Liver (tissue), 9 donors: ENCODE results near the gene B4GALT6. TPM values are rescaled to one million over a fixed set of nuclear protein-coding genes. Genes with fewer than 3 reads are reported as not detected.

Experiments used
- DNase-seq: peaks from one replicate; pipeline ENCODE4 v3.0.0-alpha.2; 2017; ENCODE audit warnings: low spot score
- H3K27ac ChIP-seq, 2 donors: one replicate each; pipeline ENCODE4 v1.7.0; 2013; ENCODE audit warnings: inconsistent platforms in 2 of 2, low read length in 2 of 2, control low read depth in 1 of 2, low read depth in 1 of 2, mild to moderate bottlenecking in 1 of 2
- H3K27me3 ChIP-seq, 4 donors: one replicate each; pipeline versions ENCODE4 v1.6.1 to v1.7.0; 2013; ENCODE audit warnings: low read length in 3 of 4, inconsistent platforms in 1 of 4, mild to moderate bottlenecking in 1 of 4, moderate library complexity in 1 of 4; ENCODE audit not compliant: control insufficient read depth in 4 of 4, insufficient read depth in 4 of 4
- H3K36me3 ChIP-seq, 4 donors: one replicate each; pipeline versions ENCODE4 v1.6.1 to v1.7.0; 2013; ENCODE audit warnings: low read length in 3 of 4, mild to moderate bottlenecking in 3 of 4, low read depth in 1 of 4, moderate library complexity in 1 of 4; ENCODE audit not compliant: control insufficient read depth in 4 of 4, insufficient read depth in 3 of 4
- H3K4me1 ChIP-seq, 4 donors: one replicate each; pipeline versions ENCODE4 v1.6.1 to v1.7.0; 2013; ENCODE audit warnings: low read length in 3 of 4, mild to moderate bottlenecking in 3 of 4, moderate library complexity in 1 of 4; ENCODE audit not compliant: control insufficient read depth in 4 of 4, insufficient read depth in 4 of 4
- H3K4me3 ChIP-seq, 3 donors: one replicate each; pipeline versions ENCODE4 v1.6.1 to v1.7.0; 2013; ENCODE audit warnings: low read length in 3 of 3, control low read depth in 1 of 3, low read depth in 1 of 3, mild to moderate bottlenecking in 1 of 3
- H3K9ac ChIP-seq, 2 donors: one replicate each; pipeline ENCODE4 v1.7.0; 2013; ENCODE audit warnings: low read length in 2 of 2, mild to moderate bottlenecking in 2 of 2, moderate library complexity in 2 of 2, control low read depth in 1 of 2, low read depth in 1 of 2
- H3K9me3 ChIP-seq, 4 donors: one replicate each; pipeline versions ENCODE4 v1.6.1 to v1.7.0; 2013; ENCODE audit warnings: low read length in 3 of 4; ENCODE audit not compliant: control insufficient read depth in 4 of 4
- ATF3 ChIP-seq: IDR thresholded peaks from 2 replicates; pipeline ENCODE4 v1.6.1; 2016; ENCODE audit warnings: antibody characterized with exemption
- CTCF ChIP-seq: fragments of 150-350 bp; IDR thresholded peaks from 2 replicates; pipeline ENCODE4 v1.5.1; 2017; ENCODE audit warnings: improper control_type of control experiment, low read depth, low read length; ENCODE audit not compliant: missing input control
- FOXA1 ChIP-seq: IDR thresholded peaks from 2 replicates; pipeline ENCODE4 v1.6.1; 2016; ENCODE audit warnings: antibody characterized with exemption
- FOXA2 ChIP-seq: IDR thresholded peaks from 2 replicates; pipeline ENCODE4 v1.6.1; 2016; ENCODE audit warnings: antibody characterized with exemption
- GABPA ChIP-seq, 2 donors: IDR thresholded peaks in 1 of 2; conservative IDR thresholded peaks in 1 of 2; 2 replicates each; pipeline ENCODE4 v1.6.1; 2016; ENCODE audit warnings: antibody characterized with exemption in 2 of 2, mild to moderate bottlenecking in 1 of 2, moderate library complexity in 1 of 2
- HNF4G ChIP-seq: IDR thresholded peaks from 2 replicates; pipeline ENCODE4 v1.6.1; 2016; ENCODE audit warnings: antibody characterized with exemption
- JUND ChIP-seq, 2 donors: IDR thresholded peaks; 2 replicates each; pipeline ENCODE4 v1.6.1; 2016; ENCODE audit warnings: antibody characterized with exemption in 2 of 2
- NR2F2 ChIP-seq: IDR thresholded peaks from 2 replicates; pipeline ENCODE4 v1.6.1; 2016; ENCODE audit warnings: antibody characterized with exemption
- RAD21 ChIP-seq, 2 donors: IDR thresholded peaks; 2 replicates each; pipeline ENCODE4 v1.6.1; 2016; ENCODE audit warnings: antibody characterized with exemption in 2 of 2, mild to moderate bottlenecking in 2 of 2
- SP1 ChIP-seq: IDR thresholded peaks from 2 replicates; pipeline ENCODE4 v1.6.1; 2018; ENCODE audit warnings: antibody characterized with exemption, mild to moderate bottlenecking
- TAF1 ChIP-seq: conservative IDR thresholded peaks from 2 replicates; pipeline ENCODE4 v1.6.1; 2016; ENCODE audit warnings: antibody characterized with exemption, mild to moderate bottlenecking
- YY1 ChIP-seq: IDR thresholded peaks from 2 replicates; pipeline ENCODE4 v1.6.1; 2016; ENCODE audit warnings: antibody characterized with exemption, mild to moderate bottlenecking
- WGBS: extraction: QIAGEN DNeasy Blood & Tissue Kit; methylation state at CpG from one replicate; pipeline ENCODE4 v1.1.7; 2013; 5-methylcytosine and 5-hydroxymethylcytosine counted together
- polyA plus RNA-seq, 2 donors: library from polyadenylated mRNA; stranded (reverse) in 1 of 2; unstranded in 1 of 2; fragments of 200-250 nt in 1 of 2; fragments of >200 nt in 1 of 2; fragmentation: Nextera tagmentation in 1 of 2; extraction: Ambion mirVana in 1 of 2; gene quantifications; one replicate each; pipeline versions ENCODE4 v1.2.1 to v1.2.3, GENCODE V29; 2013 to 2015
- total RNA-seq, 2 donors: library from RNA; depleted of rRNA; stranded (reverse); fragments of >200 nt; gene quantifications; one replicate each; pipeline ENCODE4 v1.2.3, GENCODE V29; 2014
- TF ChIP-seq, protein P1 (sequence below): IDR thresholded peaks from 2 replicates; pipeline ENCODE4 v1.6.1; 2016; ENCODE audit warnings: antibody characterized with exemption, mild to moderate bottlenecking
- TF ChIP-seq, protein P2 (sequence below): IDR thresholded peaks from 2 replicates; pipeline ENCODE4 v1.6.1; 2016; ENCODE audit warnings: antibody characterized with exemption
- TF ChIP-seq, protein P3 (sequence below): IDR thresholded peaks from 2 replicates; pipeline ENCODE4 v1.6.1; 2016; ENCODE audit warnings: antibody characterized with exemption
- donor health status: healthy.
- donor health status: healthy.
- donor health status: healthy.
- donor health status: healthy.
- donor health status: healthy.

The B4GALT6 gene
- total and polyA plus RNA-seq, 4 donors: 0.48 to 4.2 (median 0.61) TPM

DNA sequence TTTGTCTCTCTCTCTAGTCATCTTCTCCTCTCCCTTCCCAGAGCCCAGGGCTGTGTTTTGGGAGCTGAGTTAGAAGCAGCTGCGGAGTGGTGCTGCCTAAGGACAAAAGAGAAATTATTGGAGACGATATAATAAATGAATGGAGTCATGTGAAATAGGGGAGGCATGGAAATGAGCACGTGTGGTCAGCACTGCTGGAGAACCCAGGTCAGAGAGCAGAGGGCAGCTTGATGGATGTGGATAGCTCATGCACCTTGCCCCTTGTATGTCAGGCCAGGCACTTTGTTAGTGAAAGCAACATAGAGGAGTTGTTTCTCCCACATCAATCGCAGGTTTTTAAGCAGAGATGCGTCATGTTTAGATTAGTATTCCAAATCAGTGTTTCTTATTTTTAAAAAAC is 77.0 kb downstream of the B4GALT6 start (continued):
- TF ChIP-seq, protein P1, sequence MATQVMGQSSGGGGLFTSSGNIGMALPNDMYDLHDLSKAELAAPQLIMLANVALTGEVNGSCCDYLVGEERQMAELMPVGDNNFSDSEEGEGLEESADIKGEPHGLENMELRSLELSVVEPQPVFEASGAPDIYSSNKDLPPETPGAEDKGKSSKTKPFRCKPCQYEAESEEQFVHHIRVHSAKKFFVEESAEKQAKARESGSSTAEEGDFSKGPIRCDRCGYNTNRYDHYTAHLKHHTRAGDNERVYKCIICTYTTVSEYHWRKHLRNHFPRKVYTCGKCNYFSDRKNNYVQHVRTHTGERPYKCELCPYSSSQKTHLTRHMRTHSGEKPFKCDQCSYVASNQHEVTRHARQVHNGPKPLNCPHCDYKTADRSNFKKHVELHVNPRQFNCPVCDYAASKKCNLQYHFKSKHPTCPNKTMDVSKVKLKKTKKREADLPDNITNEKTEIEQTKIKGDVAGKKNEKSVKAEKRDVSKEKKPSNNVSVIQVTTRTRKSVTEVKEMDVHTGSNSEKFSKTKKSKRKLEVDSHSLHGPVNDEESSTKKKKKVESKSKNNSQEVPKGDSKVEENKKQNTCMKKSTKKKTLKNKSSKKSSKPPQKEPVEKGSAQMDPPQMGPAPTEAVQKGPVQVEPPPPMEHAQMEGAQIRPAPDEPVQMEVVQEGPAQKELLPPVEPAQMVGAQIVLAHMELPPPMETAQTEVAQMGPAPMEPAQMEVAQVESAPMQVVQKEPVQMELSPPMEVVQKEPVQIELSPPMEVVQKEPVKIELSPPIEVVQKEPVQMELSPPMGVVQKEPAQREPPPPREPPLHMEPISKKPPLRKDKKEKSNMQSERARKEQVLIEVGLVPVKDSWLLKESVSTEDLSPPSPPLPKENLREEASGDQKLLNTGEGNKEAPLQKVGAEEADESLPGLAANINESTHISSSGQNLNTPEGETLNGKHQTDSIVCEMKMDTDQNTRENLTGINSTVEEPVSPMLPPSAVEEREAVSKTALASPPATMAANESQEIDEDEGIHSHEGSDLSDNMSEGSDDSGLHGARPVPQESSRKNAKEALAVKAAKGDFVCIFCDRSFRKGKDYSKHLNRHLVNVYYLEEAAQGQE: peak; percentile 64
- TF ChIP-seq GABPA (IDR thresholded peaks at IDR 0.05 in 1 of 2, conservative IDR thresholded peaks at IDR 0.05 in 1 of 2): no peak
- peak in 1 of 2 donors; percentile 29 for TF ChIP-seq JUND (IDR thresholded peaks at IDR 0.05)
- TF ChIP-seq NR2F2: no peak
- peak; percentile 81 for TF ChIP-seq SP1
- TF ChIP-seq HNF4G: peak; percentile 69

DNA sequence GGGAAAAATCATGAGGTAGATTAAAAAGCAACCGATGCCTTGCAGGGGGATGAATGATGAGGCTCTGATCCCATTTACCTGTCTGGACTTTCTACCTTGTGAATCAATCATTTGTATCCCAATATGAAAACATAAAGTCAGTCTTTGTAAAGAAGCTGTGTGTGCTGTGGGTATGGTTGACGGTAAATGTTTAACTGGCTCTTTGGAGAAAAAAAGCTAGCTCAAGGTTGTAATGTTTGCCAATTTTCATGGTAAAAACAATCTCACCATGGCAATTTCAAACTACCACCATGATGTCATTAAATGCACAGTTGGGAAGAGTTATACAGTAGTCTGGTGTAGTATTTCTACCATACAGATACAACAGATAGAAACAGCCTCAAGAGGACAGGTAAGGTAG is 78.1 kb downstream of the B4GALT6 start:
- no peak for DNase-seq
- Histone ChIP-seq H3K36me3 (peaks cover 0 to 8% (median 0%) of the 10 kb centered on the region in 4 donors), H3K27me3 (no peaks in the 10 kb centered on the region), H3K4me1 (peaks cover 0 to 10% (median 6%) of the 10 kb centered on the region in 4 donors), H3K27ac (no peak overlapping the region), H3K9me3 (no peaks in the 10 kb centered on the region), H3K9ac (no peak overlapping the region), H3K4me3 (no peak overlapping the region)
- 57% methylated on average over 2 of the region's 2 CpGs for WGBS
- no peak for TF ChIP-seq RAD21 (IDR thresholded peaks at IDR 0.05)
- TF ChIP-seq, protein P2, sequence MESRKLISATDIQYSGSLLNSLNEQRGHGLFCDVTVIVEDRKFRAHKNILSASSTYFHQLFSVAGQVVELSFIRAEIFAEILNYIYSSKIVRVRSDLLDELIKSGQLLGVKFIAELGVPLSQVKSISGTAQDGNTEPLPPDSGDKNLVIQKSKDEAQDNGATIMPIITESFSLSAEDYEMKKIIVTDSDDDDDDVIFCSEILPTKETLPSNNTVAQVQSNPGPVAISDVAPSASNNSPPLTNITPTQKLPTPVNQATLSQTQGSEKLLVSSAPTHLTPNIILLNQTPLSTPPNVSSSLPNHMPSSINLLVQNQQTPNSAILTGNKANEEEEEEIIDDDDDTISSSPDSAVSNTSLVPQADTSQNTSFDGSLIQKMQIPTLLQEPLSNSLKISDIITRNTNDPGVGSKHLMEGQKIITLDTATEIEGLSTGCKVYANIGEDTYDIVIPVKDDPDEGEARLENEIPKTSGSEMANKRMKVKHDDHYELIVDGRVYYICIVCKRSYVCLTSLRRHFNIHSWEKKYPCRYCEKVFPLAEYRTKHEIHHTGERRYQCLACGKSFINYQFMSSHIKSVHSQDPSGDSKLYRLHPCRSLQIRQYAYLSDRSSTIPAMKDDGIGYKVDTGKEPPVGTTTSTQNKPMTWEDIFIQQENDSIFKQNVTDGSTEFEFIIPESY: no peak
- TF ChIP-seq GABPA (IDR thresholded peaks at IDR 0.05 in 1 of 2, conservative IDR thresholded peaks at IDR 0.05 in 1 of 2): no peak
- TF ChIP-seq FOXA2: no peak
- TF ChIP-seq, protein P3, sequence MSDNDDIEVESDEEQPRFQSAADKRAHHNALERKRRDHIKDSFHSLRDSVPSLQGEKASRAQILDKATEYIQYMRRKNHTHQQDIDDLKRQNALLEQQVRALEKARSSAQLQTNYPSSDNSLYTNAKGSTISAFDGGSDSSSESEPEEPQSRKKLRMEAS: no peak
- TF ChIP-seq NR2F2: no peak
- TF ChIP-seq HNF4G: no peak
- no peak for TF ChIP-seq CTCF
- no peak for TF ChIP-seq TAF1
- no peak for TF ChIP-seq ATF3
- TF ChIP-seq SP1: no peak
- TF ChIP-seq JUND (IDR thresholded peaks at IDR 0.05): no peak
- TF ChIP-seq FOXA1: no peak
- TF ChIP-seq, protein P1: no peak
- no peak for TF ChIP-seq YY1
